Left lobe of liver (tissue), 2 donors: ENCODE results near the gene UBR3. TPM values are rescaled to one million over a fixed set of nuclear protein-coding genes. Genes with fewer than 3 reads are reported as not detected.

Experiments used
- ATAC-seq: fragments of 200-7000 bp; cut with Tn5 transposase; one replicate; pipeline ENCODE4 v1.9.1; 2020; ENCODE audit warnings: mild to moderate bottlenecking, moderate library complexity
- DNase-seq: peaks from one replicate; pipeline ENCODE4 v3.0.0-alpha.2; 2020; ENCODE audit warnings: low spot score
- total RNA-seq: library from RNA; stranded (reverse); gene quantifications from one replicate; pipeline ENCODE4 v1.2.1, GENCODE V29; 2021
- donor health status: DM: no; HTN: no; CAD: no; lungs with moderate emphysema.
- donor health status: DM: no; HTN: yes; CAD: no.

Gene UBR3
- total RNA-seq, 1 donor from 2014 or later = 27.6 TPM

DNA sequence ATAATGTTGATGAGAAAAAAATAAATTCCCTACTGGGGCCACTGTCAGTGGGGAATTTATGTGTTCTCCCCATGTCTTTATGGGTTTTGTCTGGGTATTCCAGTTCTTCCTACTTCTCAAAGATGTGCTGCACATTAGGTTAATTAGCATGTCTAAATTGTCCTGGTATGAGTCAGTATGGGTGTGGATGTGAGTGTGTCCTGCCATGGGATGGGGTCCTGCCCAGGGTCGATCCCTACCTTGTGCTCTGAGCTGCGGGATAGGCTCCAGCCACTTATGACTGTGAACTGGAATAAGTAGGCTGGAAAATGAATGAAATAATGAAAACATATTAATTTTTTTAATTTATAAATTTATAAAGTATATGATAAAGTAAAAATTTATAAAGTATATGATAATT lies 167.5 kb downstream of the UBR3 start:
- DNase-seq (no peak), ATAC-seq (no peak)

DNA sequence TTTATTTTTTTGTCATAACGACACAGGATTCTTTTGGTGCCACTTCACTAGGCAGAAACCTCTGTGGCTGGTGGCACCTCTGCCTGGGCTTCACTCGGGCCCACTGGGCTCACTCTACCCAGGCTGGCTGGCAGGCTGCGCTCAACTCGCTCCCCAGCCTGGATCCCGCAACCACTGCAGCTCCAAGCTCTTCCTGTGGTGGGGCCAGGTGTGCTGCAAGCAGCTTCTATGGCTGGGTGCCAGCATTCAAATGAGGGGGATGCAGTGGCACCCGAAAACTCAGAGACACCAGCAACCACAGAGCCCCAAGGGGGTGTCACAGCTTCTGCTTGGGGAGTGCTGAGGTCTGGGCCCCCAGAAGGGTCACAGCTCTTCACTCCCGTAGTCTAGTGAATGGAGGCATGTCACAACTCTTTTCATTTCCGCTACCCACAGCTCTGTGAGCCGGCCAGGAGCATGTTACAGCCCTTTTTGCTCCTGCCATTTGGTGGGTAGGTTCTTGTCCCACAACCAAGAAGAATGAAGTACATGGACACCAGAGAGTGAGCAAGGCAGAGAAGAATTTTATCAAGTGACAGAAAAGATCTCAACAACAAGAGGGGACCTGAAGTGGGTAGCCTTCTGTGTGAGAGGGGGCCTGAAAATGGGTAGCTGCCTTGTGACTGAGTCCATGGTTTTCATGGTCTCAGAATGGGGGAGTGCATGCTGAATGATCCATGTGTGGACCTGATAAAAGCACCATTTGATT lies 170.1 kb downstream of the UBR3 start:
- no peak for DNase-seq

DNA sequence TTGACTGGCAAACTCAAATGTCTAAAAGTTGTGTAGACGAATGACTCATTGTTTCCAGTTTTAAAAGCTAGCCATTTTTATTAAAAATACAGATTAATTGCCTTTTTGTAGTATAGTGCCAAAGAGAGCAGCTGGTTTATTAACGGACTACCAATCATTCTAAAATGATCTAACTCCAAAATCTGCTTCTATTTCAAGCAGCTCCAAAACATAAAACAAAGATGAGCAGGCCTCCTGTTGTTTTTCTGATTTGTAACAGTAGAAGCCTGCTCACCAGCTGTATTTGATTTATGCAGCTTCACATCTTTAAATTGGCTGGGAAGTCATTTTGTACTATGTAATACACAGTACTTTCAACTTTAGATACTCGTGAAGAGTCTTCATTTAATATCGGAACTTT lies 171.8 kb downstream of the UBR3 start:
- no peak for ATAC-seq
- no peak for DNase-seq

More for the DNA sequence above, 170.1 kb downstream of the UBR3 start:
- no peak for ATAC-seq

DNA sequence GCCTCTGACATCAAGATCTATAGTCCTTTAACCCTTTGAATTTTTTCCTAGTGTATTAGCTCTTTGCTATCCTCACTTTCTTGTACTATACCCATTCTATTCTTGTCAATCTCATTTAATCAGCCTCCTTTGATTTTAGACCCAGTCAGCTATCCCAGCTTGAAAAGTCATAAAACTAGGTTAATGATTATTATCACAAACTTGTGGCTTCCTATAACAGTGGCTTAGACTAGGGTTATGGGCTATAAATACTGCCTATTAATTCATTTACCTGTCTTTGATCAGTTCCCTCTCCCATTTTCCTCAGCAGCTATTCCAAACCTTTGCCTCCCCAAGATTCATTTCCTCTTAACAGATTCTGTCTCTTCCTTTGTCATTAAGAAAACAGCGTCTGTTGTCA lies 174.8 kb downstream of the UBR3 start:
- DNase-seq (no peak), ATAC-seq (no peak)

GRCh38 chr2:170005702-170006101 lies 178.4 kb downstream of the UBR3 start:
- DNase-seq (no peak), ATAC-seq (peak; percentile 62)

- DNase-seq (no peak), ATAC-seq (no peak)
Observed at GRCh38 chr2:170006587-170007325, 179.5 kb downstream of the UBR3 start.

DNA sequence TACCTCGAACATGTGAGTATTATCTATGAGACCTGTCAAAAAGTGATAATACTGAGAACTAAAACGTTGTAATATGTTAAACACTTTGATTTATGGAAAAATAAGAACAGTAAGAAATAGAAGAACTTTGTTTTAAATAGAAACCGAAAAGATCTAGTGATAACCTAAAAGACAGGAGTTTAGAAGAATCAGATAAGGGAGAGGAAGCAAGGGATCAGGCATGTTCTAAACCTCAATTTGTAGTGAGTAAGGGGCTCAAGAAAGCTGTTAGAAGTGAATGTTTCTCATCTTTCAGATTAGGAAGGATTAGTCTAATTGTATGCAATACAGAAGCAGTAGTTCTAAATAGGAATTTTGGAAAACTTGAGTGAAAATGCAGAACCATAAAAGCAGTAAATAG lies 182.0 kb downstream of the UBR3 start:
- DNase-seq (no peak), ATAC-seq (no peak)

GRCh38 chr2:170012773-170013172 lies 185.5 kb downstream of the UBR3 start:
- ATAC-seq (no peak), DNase-seq (no peak)

- ATAC-seq = no peak
Observed at GRCh38 chr2:170013802-170014551, 186.7 kb downstream of the UBR3 start.

GRCh38 chr2:170014769-170015168 lies 187.5 kb downstream of the UBR3 start:
- ATAC-seq (no peak), DNase-seq (no peak)

More at GRCh38 chr2:170013802-170014551, 186.7 kb downstream of the UBR3 start:
- DNase-seq = no peak

GRCh38 chr2:170017860-170018532 lies 190.7 kb downstream of the UBR3 start:
- no peak for DNase-seq
- peak; percentile 35 for ATAC-seq

- ATAC-seq = no peak
- DNase-seq = no peak
Observed at GRCh38 chr2:170019060-170019805, 192.0 kb downstream of the UBR3 start.

GRCh38 chr2:170020777-170021176 lies 193.5 kb downstream of the UBR3 start:
- DNase-seq (no peak), ATAC-seq (no peak)

- no peak for ATAC-seq
- no peak for DNase-seq
Observed at GRCh38 chr2:170022692-170023091, 195.4 kb downstream of the UBR3 start.

GRCh38 chr2:170024721-170025120 lies 197.5 kb downstream of the UBR3 start:
- DNase-seq (no peak), ATAC-seq (no peak)

GRCh38 chr2:170025223-170025622 lies 198.0 kb downstream of the UBR3 start:
- DNase-seq (no peak), ATAC-seq (no peak)

DNA sequence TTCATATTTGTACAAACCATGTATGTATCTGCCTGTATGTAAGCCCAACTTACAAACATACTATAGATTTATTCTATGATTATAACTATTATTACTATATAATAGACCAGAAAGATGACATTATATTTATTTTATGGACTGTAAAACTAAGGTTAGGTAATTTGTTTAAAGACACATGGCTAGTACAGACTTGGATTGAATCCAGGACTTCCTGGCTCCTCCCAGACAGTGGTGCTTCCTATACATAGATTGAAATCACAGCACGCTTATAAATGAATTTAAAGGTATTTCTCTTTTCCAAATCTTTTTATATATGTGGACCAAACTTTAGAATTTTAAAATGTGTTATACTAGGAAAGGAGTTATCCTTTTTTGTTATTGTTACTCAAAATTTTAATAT lies 199.1 kb downstream of the UBR3 start:
- ATAC-seq = no peak
- DNase-seq = no peak

DNA sequence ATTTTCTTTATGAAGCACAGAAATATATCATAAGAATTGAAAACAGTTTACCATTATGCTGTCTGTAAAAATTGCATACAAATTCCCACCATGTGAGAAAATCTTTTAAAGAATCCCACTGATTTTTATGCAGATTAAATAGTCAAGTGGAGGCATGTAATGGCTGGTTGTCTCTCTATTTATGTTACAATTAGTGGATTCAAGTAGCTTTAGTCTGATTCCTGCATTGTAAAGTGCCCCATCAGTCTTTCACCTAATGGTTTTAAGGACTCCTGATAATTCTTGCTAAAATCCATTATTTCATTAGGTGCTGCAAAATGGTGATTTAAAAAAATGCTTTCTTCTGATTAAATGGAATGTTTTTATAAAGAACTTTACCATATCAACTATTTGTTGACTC lies 202.3 kb downstream of the UBR3 start:
- DNase-seq (no peak), ATAC-seq (peak; percentile 21)

DNA sequence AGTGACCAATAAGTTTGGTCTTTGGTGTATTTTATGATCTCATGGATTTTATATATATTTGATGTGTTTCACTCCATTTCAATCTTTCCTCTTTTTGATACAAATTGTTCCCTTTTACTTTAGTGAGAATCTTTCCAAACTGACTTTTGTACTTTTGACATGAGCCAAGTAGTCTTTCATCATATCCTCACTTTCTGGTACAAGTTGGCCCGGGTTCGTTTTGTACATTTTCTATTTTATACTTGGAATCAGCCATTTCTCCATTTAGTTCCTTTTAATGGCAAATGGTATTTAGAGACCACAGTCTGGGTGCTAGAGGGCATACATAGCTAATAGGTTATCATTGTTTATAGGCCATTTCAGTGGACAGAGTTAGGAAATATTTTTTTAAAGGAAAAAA lies 202.8 kb downstream of the UBR3 start:
- DNase-seq = no peak
- ATAC-seq = peak; percentile 85

GRCh38 chr2:170031288-170031687 lies 204.0 kb downstream of the UBR3 start:
- ATAC-seq (no peak), DNase-seq (no peak)
